ENCODE data around the gene PKDREJ.
A peak's percentile ranks its signal among the peaks of the same experiment; 100 is the strongest.
"Not testable (repeated sequence)": the region's sequence is repeated elsewhere in the genome, so short reads cannot be mapped to it uniquely, and the experiment has no call there.

Gene PKDREJ

GRCh38 chr22:46263216-46263590, at the start of gene PKDREJ:
TSS of gene PKDREJ (minus strand) at chr22:46263343. CDS start at chr22:46263322, 21 bp downstream.
- no peak for FAIRE-seq

GRCh38 chr22:46312848-46313247, 49.7 kb upstream of the PKDREJ start:
- not testable (repeated sequence) for FAIRE-seq

- no peak for FAIRE-seq
Measured at GRCh38 chr22:46312056-46312455, 48.9 kb upstream of the PKDREJ start.

- no peak for FAIRE-seq
Measured at GRCh38 chr22:46309526-46310085, 46.5 kb upstream of the PKDREJ start.

- FAIRE-seq, result no peak
Measured at GRCh38 chr22:46308283-46308988, 45.3 kb upstream of the PKDREJ start.

GRCh38 chr22:46303347-46303965, 40.3 kb upstream of the PKDREJ start:
- FAIRE-seq, result no peak

- no peak for FAIRE-seq
Measured at GRCh38 chr22:46300491-46300890, 37.3 kb upstream of the PKDREJ start.

GRCh38 chr22:46299101-46299500, 36.0 kb upstream of the PKDREJ start:
- no peak for FAIRE-seq

GRCh38 chr22:46297151-46297812, 34.1 kb upstream of the PKDREJ start:
- no peak for FAIRE-seq

GRCh38 chr22:46296257-46297150, 33.4 kb upstream of the PKDREJ start, which contains the start of gene GTSE1:
TSS of gene GTSE1 (plus strand) at chr22:46296870. CDS start at chr22:46297401, 531 bp downstream.
- peak; percentile 96 for FAIRE-seq

- FAIRE-seq, result no peak
Measured at GRCh38 chr22:46295277-46295971, 32.3 kb upstream of the PKDREJ start.

GRCh38 chr22:46294784-46295183, 31.6 kb upstream of the PKDREJ start:
- no peak for FAIRE-seq

GRCh38 chr22:46293577-46294260, 30.6 kb upstream of the PKDREJ start:
- FAIRE-seq, result no peak

GRCh38 chr22:46292732-46293131, 29.6 kb upstream of the PKDREJ start:
- FAIRE-seq, result no peak

GRCh38 chr22:46292173-46292572, 29.0 kb upstream of the PKDREJ start:
- no peak for FAIRE-seq

GRCh38 chr22:46290843-46291785, 28.0 kb upstream of the PKDREJ start:
- no peak for FAIRE-seq

- FAIRE-seq, result no peak
Measured at GRCh38 chr22:46290121-46290842, 27.1 kb upstream of the PKDREJ start.

GRCh38 chr22:46289244-46289891, 26.2 kb upstream of the PKDREJ start:
- FAIRE-seq, result no peak

GRCh38 chr22:46288846-46289243, 25.7 kb upstream of the PKDREJ start:
- FAIRE-seq, result no peak

All from endometrium (tissue), 2 donors.